T-helper 2 cell (primary cell): ENCODE results near the gene CYP4F12.
A peak's percentile ranks its signal among the peaks of the same experiment; 100 is the strongest.
"Not testable (repeated sequence)": the region's sequence is repeated elsewhere in the genome, so short reads cannot be mapped to it uniquely, and the experiment has no call there.

Experiments
- DNase-seq, 5 experiments: peaks; one replicate each; pipeline versions ENCODE4 v3.0.0 to v3.0.0-alpha.2; 2012 to 2022

The CYP4F12 gene

GRCh38 chr19:15650123-15650522 is 22.8 kb upstream of the CYP4F12 start:
- DNase-seq: not testable (repeated sequence)

- DNase-seq: no peak
Measured at GRCh38 chr19:15651791-15652190, 21.1 kb upstream of the CYP4F12 start.

GRCh38 chr19:15652559-15653278 is 20.2 kb upstream of the CYP4F12 start:
- no peak for DNase-seq

- no peak for DNase-seq
Measured at GRCh38 chr19:15656467-15656866, 16.4 kb upstream of the CYP4F12 start.

GRCh38 chr19:15663247-15663646 is 9.6 kb upstream of the CYP4F12 start:
- no peak for DNase-seq

- no peak for DNase-seq
Measured at GRCh38 chr19:15666186-15666585, 6.7 kb upstream of the CYP4F12 start.

GRCh38 chr19:15666883-15667282 is 6.0 kb upstream of the CYP4F12 start:
- no peak for DNase-seq

- DNase-seq: no peak
Measured at GRCh38 chr19:15669440-15669839, 3.4 kb upstream of the CYP4F12 start.

GRCh38 chr19:15669891-15670290 is 3.0 kb upstream of the CYP4F12 start:
- DNase-seq: no peak

- no peak for DNase-seq
Measured at GRCh38 chr19:15671237-15671821, 1.6 kb upstream of the CYP4F12 start.

GRCh38 chr19:15671891-15672579 is 852 bp upstream of the CYP4F12 start:
- DNase-seq: no peak

GRCh38 chr19:15673176-15673654 is 328 bp downstream of the CYP4F12 start:
- DNase-seq: no peak

GRCh38 chr19:15675560-15675959 is 2.7 kb downstream of the CYP4F12 start:
- DNase-seq: no peak

- no peak for DNase-seq
Measured at GRCh38 chr19:15679089-15679488, 6.2 kb downstream of the CYP4F12 start.

- not testable (repeated sequence) for DNase-seq
Measured at GRCh38 chr19:15679865-15680264, 7.0 kb downstream of the CYP4F12 start.

GRCh38 chr19:15680478-15681322 is 7.8 kb downstream of the CYP4F12 start:
- no peak for DNase-seq

GRCh38 chr19:15683411-15683810 is 10.5 kb downstream of the CYP4F12 start:
- no peak for DNase-seq

- no peak for DNase-seq
Measured at GRCh38 chr19:15684828-15685227, 11.9 kb downstream of the CYP4F12 start.

GRCh38 chr19:15696654-15697194 is 23.8 kb downstream of the CYP4F12 start:
- DNase-seq: no peak

- no peak for DNase-seq
Measured at GRCh38 chr19:15701757-15702533, 29.1 kb downstream of the CYP4F12 start.

GRCh38 chr19:15702534-15702930 is 29.6 kb downstream of the CYP4F12 start:
- peak in 1 of 5 experiments; percentile 41 for DNase-seq

- DNase-seq: no peak
Measured at GRCh38 chr19:15714638-15715037, 41.8 kb downstream of the CYP4F12 start.
